Mesodermal cell (in vitro differentiated cells): ENCODE data around the gene DDX42.
A peak's percentile ranks its signal among the peaks of the same experiment; 100 is the strongest.

Experiments used
- H3K27ac ChIP-seq: 2 replicates; pipeline ENCODE4 v1.7.0; 2013; ENCODE audit warnings: mild to moderate bottlenecking, low read depth, low read length, moderate library complexity; ENCODE audit not compliant: severe bottlenecking
- H3K36me3 ChIP-seq: 2 replicates; pipeline ENCODE4 v1.7.1; 2013; ENCODE audit warnings: mild to moderate bottlenecking, low read length, moderate library complexity; ENCODE audit not compliant: control insufficient read depth, insufficient read depth
- H3K4me1 ChIP-seq: one replicate; pipeline ENCODE4 v1.7.1; 2013; ENCODE audit warnings: mild to moderate bottlenecking, low read length; ENCODE audit not compliant: insufficient read depth, control insufficient read depth, poor library complexity, severe bottlenecking
- H3K4me3 ChIP-seq: 2 replicates; pipeline ENCODE4 v1.7.0; 2013; ENCODE audit warnings: low read length, control low read depth, mild to moderate bottlenecking; ENCODE audit not compliant: insufficient read depth, poor library complexity, severe bottlenecking; ENCODE audit errors: extremely low read depth
- H3K9me3 ChIP-seq: 2 replicates; pipeline ENCODE4 v1.7.1; 2013; ENCODE audit warnings: mild to moderate bottlenecking, low read length, moderate library complexity; ENCODE audit not compliant: control insufficient read depth
- WGBS, 2 experiments: methylation state at CpG; one replicate each; pipeline ENCODE4 v1.1.5; 2013; ENCODE audit warnings: missing lambda C conversion rate in 2 of 2; ENCODE audit not compliant: insufficient coverage in 2 of 2; 5-methylcytosine and 5-hydroxymethylcytosine counted together

The DDX42 gene

GRCh38 chr17:63822537-63822936 is 48.6 kb downstream of the DDX42 start:
- H3K4me1 ChIP-seq, result no peaks in the 10 kb centered on the region
- H3K27ac ChIP-seq, result no peak overlapping the region
- H3K9me3 ChIP-seq, result no peaks in the 10 kb centered on the region
- H3K4me3 ChIP-seq, result no peak overlapping the region
- H3K36me3 ChIP-seq, result peaks cover 83% of the 10 kb centered on the region

GRCh38 chr17:63823659-63824331 is 49.8 kb downstream of the DDX42 start:
- Histone ChIP-seq H3K9me3 (no peaks in the 10 kb centered on the region), H3K4me1 (no peaks in the 10 kb centered on the region), H3K4me3 (no peak overlapping the region), H3K27ac (no peak overlapping the region), H3K36me3 (peaks cover 76% of the 10 kb centered on the region)
- 88 to 95% methylated on average over 10 of the region's 13 CpGs for WGBS, 2 experiments

- H3K9me3 ChIP-seq, result no peaks in the 10 kb centered on the region
- peaks cover 76% of the 10 kb centered on the region for H3K36me3 ChIP-seq
- H3K4me1 ChIP-seq, result no peaks in the 10 kb centered on the region
- no peak overlapping the region for H3K27ac ChIP-seq
- no peak overlapping the region for H3K4me3 ChIP-seq
- WGBS, 2 experiments, result 95 to 97% methylated on average over 4 to 9 of the region's 9 CpGs
These were observed 50.4 kb downstream of the DDX42 start for GRCh38 chr17:63824362-63824761.

- Histone ChIP-seq H3K27ac (peak overlapping the region; percentile 97), H3K4me3 (peak overlapping the region; percentile 88), H3K9me3 (no peaks in the 10 kb centered on the region), H3K36me3 (peaks cover 76% of the 10 kb centered on the region), H3K4me1 (no peaks in the 10 kb centered on the region)
- 1% methylated on average over 27 to 28 of the region's 31 CpGs for WGBS, 2 experiments
These were observed 52.6 kb downstream of the DDX42 start for GRCh38 chr17:63826468-63827001.

GRCh38 chr17:63827002-63827800 is 53.2 kb downstream of the DDX42 start, which contains the start of the genes FTSJ3 and PSMC5:
Gene FTSJ3, minus strand, starts transcription at chr17:63827663. Its CDS starts 761 bp downstream, at chr17:63826902.
Gene PSMC5, plus strand, starts transcription at chr17:63827431. Its CDS starts 60 bp downstream, at chr17:63827491.
- no peaks in the 10 kb centered on the region for H3K4me1 ChIP-seq
- peak within 1 kb of the TSS; percentile 88 for H3K4me3 ChIP-seq
- H3K36me3 ChIP-seq, result peaks cover 76% of the 10 kb centered on the region
- WGBS, 2 experiments, result 0% methylated on average over 50 to 52 of the region's 58 CpGs
- H3K9me3 ChIP-seq, result no peaks in the 10 kb centered on the region
- peak within 1 kb of the TSS; percentile 97 for H3K27ac ChIP-seq

GRCh38 chr17:63827801-63828221 is 53.8 kb downstream of the DDX42 start:
- peak overlapping the region; percentile 97 for H3K27ac ChIP-seq

GRCh38 chr17:63828936-63829335 is 55.0 kb downstream of the DDX42 start:
- H3K4me3 ChIP-seq, result peak overlapping the region; percentile 88
- H3K27ac ChIP-seq, result no peak overlapping the region
- 98 to 100% methylated on average over 3 of the region's 3 CpGs for WGBS, 2 experiments
- peaks cover 76% of the 10 kb centered on the region for H3K36me3 ChIP-seq
- no peaks in the 10 kb centered on the region for H3K9me3 ChIP-seq
- H3K4me1 ChIP-seq, result no peaks in the 10 kb centered on the region

More at GRCh38 chr17:63827801-63828221, 53.8 kb downstream of the DDX42 start:
- Histone ChIP-seq H3K4me3 (peak overlapping the region; percentile 88), H3K9me3 (no peaks in the 10 kb centered on the region), H3K4me1 (no peaks in the 10 kb centered on the region), H3K36me3 (peaks cover 76% of the 10 kb centered on the region)
- WGBS, 2 experiments, result 0 to 5% methylated on average over 11 to 12 of the region's 19 CpGs

- H3K27ac ChIP-seq, result no peak overlapping the region
- H3K4me3 ChIP-seq, result no peak overlapping the region
- no peaks in the 10 kb centered on the region for H3K9me3 ChIP-seq
- H3K36me3 ChIP-seq, result peaks cover 74% of the 10 kb centered on the region
- WGBS, 2 experiments, result 97 to 100% methylated on average over 2 to 3 of the region's 5 CpGs
- no peaks in the 10 kb centered on the region for H3K4me1 ChIP-seq
These were observed 56.3 kb downstream of the DDX42 start for GRCh38 chr17:63830278-63830677.

- no peak overlapping the region for H3K27ac ChIP-seq
- no peak overlapping the region for H3K4me3 ChIP-seq
- no peaks in the 10 kb centered on the region for H3K9me3 ChIP-seq
- H3K4me1 ChIP-seq, result no peaks in the 10 kb centered on the region
- H3K36me3 ChIP-seq, result peaks cover 76% of the 10 kb centered on the region
- WGBS, 2 experiments, result 99% methylated on average over 10 to 12 of the region's 15 CpGs
These were observed 57.0 kb downstream of the DDX42 start for GRCh38 chr17:63830904-63831491.

GRCh38 chr17:63831505-63831904 is 57.5 kb downstream of the DDX42 start:
- Histone ChIP-seq H3K9me3 (no peaks in the 10 kb centered on the region), H3K4me3 (no peak overlapping the region), H3K27ac (no peak overlapping the region), H3K4me1 (no peaks in the 10 kb centered on the region), H3K36me3 (peaks cover 79% of the 10 kb centered on the region)
- WGBS, 2 experiments, result 98 to 99% methylated on average over 6 to 7 of the region's 8 CpGs
